ENCODE data around the gene NBAS.
A peak's percentile ranks its signal among the peaks of the same experiment; 100 is the strongest.

The NBAS gene

DNA sequence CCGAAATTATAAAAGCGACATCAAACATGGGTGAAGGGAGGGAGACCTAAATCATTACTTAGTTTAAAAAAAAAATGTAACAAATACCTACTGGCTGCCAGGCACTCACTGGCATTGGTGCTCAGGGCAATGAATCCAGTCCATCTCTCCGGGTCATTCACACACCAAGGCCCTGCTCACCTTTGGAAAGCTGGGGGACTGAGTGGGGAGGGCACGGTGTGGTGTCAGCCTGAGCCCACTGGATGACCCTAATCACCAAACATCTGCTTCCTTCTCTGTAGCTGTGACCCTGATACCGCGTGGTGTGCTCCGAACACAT lies 30.2 kb upstream of the NBAS start:
- DNase-seq (ENCODE audit: low spot score) = no peak

DNA sequence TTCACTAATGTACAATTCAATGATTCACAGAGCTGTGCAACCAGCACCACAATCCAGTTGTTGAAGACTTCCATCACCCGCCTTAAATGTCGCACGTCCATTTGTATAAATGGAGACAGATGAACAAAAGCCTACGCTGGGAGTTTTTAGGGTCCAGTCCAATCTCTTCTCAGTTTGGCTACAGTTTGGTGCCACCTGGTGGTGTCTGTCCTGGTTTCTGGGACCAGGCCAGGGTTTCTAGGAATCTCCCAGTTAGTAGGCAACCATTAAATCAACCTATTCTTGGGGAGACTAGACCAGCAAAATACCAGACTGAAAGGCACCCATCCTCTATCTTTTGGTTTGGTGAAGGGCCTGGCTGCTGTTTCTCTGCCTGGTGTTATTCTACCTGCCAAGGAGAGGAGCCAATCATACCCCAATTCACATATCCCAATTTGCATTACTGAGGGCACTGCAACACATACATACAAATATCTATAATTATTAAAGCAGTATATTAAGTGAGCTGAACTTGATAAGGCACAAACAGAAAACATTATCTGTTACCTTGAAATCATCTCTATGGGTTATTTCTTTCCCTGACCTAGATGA lies 27.3 kb upstream of the NBAS start:
- peak; percentile 60 for DNase-seq (ENCODE audit: low spot score)

DNA sequence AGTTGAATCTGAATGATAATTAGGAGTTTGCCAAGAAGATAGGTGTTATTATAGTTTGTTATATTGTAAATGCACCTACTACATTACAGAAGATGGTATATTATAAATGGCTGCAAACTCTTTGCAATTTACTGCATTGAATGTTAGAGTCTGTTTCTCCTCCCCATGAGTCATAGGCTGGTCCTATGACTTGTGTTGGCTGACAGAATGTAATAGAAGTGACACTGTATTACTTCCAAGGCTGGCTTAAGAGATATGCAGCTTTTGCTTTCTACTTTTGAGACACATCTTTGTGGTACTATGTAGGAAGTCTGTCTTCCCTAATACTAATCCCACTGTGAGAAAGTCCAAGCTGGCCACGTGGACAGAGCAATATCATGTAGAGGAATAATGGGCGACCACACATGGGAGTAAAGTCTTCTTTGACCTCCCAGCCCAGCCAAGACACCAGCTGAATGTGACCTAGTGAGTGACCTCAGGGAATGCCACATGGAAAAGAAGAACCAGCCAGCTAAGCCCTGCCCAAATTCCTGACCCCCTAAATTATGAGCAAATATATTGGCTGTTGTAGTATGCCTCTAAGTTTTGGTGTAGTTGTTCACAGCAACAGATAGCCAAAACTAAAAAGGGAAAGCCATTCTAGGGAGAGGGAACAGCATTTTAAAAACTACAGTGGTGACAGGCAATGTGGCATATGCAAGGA lies 23.8 kb upstream of the NBAS start:
- DNase-seq (ENCODE audit: low spot score) = no peak

DNA sequence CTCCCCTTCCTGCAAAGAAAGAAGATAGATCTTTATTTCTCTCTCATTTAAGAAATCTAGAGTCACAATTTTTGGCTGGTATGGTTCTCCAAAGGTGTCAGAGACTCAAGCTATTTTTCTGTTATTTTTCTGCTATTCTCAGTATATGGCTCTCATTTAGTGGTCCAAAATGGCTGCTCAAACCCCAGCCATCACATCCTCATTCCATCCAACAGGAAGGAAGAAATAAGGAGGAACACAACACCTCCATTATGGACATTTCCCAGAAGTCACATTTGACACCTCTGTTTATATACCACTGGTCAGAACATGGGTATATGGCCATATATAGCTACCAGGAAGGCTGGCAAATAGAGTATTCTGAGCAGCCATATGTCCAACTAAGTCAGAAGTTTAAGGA lies 23.2 kb upstream of the NBAS start:
- DNase-seq (ENCODE audit: low spot score) = no peak

- DNase-seq (ENCODE audit: low spot score) = no peak
Measured at GRCh38 chr2:15583826-15584225, 22.7 kb upstream of the NBAS start.

DNA sequence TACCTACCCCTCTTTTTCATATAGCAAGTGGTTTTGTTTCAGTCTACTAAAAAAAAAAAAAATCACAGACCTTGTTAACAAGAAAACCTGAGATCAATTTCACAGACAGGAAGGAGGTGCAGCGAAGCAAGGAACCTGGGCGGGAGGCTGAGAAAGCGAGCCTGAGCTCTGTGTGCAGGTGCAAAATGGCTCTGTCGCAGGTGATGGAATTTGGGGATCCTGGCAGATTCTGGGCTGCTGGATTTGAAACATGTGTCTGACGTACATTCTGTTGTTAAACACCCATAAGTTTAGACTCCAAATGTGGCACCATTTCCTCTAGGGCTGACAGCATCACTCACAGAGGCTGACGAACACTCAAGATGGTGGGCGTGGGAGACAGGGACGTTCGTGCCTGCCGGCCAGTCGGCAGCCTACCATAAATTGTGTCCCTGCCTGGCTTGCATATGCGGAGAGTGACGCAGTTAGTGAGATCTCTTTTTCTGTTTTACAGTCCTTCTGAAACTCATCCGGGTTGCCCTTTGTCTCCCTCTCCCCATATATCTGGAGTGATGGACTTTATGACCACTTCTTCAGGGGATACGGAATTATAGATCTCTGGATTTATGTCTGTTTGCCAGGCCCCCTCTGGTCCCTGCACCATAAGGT lies 21.7 kb upstream of the NBAS start:
- DNase-seq (ENCODE audit: low spot score) = no peak

DNA sequence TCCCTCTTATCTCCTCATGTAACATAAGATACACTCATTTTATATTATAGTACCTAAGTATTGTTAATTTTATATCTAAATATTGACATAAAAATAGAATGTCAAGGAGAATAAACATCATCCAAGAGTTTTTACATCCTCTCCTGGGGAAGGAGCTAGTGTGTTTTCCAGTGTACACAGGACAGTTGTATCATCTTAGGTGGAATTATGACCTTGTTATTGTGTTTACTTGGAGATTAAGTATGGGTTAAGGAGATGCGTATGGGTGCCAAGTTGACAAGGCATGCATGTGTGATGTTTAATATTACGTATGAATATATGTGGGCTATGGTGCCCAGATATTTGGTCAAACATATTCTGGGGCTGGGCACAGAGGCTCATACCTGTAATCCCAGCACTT lies 19.3 kb upstream of the NBAS start:
- DNase-seq (ENCODE audit: low spot score) = no peak

DNA sequence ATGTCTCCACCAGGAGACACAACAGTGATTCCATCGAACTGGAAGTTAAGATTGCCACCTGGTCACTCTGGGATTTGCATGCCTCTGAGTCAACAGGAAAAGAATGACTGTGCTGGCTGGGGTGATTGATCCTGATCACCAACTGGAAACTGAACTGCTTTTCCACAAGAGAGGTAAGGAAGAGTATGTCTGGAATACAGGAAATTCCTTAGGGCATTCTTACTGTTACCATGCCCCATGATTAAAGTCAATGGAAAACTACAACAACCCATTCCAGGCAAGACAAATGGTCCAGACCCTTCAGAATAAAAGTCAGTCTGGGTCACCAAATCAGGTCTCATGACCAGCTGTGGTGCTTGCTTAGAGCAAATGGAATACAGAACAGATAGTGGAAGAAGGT lies 18.5 kb upstream of the NBAS start:
- peak; percentile 10 for DNase-seq (ENCODE audit: low spot score)

DNA sequence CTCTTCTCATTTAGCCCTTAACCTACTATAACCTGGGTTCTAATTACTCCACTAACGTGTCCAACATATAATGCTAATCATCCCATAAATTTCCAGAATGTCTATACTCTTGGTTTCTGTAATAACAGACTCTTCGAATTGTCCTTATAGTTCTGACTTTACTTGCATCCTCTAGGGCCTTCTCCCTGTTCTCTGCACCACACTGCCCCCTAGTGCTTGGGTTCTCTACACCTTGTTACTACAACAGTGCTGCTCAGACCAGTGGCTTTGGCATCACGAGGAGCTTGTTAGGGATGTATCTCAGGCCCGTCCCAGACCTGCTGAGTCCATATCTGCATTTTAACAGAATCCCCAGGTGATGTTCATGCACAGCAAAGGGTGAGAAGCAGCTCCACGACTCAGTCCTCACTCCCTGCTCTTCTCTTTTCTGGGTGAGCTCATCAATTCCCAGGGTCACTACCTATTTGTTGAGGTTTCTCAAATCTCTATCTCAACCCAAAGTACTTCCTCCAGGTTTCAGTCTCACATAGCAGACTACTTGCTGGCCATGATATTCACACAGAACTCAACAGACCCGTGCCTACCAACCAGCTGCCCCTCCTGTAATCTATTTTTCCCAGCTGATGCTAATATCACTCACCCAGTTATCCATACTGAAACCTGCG lies 16.1 kb upstream of the NBAS start:
- peak; percentile 74 for DNase-seq (ENCODE audit: low spot score)

- DNase-seq (ENCODE audit: low spot score) = no peak
Measured at GRCh38 chr2:15571729-15572128, 10.6 kb upstream of the NBAS start.

- no peak for DNase-seq (ENCODE audit: low spot score)
Measured at GRCh38 chr2:15570104-15570503, 9.0 kb upstream of the NBAS start.

- no peak for DNase-seq (ENCODE audit: low spot score)
Measured at GRCh38 chr2:15568874-15569273, 7.7 kb upstream of the NBAS start.

DNA sequence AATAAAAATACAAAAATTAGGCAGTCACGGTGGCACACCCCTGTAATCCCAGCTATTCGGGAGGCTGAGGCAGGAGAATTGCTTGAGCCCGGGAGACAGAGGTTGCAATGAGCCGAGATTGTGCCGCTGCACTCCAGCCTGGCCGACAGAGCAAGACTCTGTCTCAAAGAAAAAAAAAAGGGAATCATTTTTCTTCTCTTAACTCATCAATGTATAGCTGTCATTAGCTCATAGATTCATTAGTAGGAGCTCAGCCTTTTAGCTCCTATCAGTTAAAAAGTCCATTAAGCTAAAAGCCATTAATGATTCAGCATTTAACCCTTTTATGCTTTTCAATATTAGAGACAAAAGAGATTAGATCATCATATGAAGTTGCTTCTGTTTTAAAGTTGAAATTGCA lies 5.8 kb upstream of the NBAS start:
- no peak for DNase-seq (ENCODE audit: low spot score)

- no peak for DNase-seq (ENCODE audit: low spot score)
Measured at GRCh38 chr2:15565994-15566671, 5.0 kb upstream of the NBAS start.

DNA sequence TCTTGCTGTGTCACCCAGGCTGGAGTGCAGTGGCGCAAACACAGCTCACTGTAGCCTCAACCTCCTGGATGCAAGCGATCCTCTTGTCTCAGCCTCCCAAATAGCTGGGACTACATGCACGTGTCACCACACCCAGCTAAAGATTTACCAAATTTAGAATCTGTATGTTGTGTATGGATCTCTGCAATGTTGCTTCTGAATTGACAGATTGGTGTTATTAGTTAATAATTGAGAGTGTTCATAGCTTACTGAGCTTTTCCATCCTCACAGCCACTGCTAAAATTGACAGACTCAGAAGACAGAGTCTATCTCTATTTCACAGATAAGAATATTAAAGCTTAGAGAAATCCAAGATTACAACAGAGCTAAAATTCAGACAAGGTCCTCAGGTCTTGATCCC lies 4.3 kb upstream of the NBAS start:
- no peak for DNase-seq (ENCODE audit: low spot score)

- DNase-seq (ENCODE audit: low spot score) = peak; percentile 15
Measured at GRCh38 chr2:15563227-15564100, 2.3 kb upstream of the NBAS start.

DNA sequence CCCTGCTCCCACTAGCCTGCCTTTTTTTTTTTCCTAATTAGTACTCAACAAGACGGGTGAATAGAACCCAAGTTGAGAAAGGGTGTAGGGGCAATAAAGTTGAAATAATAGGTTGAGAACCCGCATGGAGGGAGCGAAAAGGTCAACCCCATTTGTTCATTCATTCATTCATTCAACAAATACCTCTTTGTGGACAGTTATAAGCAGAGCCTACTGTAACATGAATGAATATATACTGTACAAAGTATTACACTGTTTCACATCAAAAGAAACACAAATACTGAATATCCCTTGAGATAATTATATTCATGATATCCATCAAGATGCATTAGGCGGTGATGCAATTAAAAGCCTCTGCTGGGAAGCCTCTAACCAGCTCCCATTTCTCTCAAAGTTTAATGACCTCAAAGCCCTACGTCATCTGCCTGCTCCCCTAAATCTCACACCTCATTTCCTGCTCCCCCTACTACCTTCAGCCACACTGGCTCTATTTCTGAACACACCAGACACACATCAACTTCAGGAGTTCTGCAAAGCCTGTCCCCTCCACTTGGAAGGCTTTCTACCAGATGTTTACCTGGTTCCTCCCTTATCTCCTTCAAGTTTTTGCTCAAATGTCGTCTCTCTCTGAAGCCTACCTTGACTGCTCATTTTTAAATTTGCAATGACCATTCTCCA lies 1.4 kb upstream of the NBAS start:
- no peak for DNase-seq (ENCODE audit: low spot score)

DNA sequence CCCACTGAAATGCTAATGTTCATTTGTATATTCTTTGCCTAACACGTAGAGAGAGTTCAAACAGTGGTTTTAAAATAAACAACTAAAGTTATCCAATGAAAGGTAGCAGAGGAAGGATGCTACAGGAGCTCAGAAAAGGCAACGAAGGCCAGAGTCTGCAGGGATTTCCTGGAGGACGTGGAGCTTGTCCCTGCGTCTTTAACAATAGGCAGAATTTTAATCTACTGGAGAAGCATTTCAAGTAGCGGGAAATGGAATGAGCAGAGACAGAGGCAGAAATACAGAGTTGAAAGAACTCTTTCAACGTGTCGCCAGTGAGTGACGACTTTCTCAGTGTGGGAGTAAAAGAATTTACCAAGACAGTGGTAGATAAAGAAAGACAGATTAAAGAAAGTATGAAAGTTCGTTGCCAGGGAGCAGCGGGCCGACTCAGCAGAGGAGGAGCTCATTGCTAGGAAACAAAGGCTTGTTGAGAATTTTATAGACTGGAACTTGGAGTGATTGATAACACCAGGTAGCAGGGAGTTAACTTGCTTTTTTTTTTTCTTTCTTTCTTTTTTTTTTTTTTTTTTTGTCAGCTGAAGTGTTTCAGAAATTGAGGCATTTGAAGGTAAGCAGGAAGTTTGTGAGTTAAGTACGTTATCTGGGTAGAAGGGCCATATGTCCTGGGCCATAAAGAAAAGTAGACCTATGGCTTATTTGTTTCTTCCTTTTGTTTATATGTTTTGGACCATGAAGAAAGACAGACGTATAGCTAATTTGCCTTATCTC lies 625 bp upstream of the NBAS start:
- peak; percentile 35 for DNase-seq (ENCODE audit: low spot score)

DNA sequence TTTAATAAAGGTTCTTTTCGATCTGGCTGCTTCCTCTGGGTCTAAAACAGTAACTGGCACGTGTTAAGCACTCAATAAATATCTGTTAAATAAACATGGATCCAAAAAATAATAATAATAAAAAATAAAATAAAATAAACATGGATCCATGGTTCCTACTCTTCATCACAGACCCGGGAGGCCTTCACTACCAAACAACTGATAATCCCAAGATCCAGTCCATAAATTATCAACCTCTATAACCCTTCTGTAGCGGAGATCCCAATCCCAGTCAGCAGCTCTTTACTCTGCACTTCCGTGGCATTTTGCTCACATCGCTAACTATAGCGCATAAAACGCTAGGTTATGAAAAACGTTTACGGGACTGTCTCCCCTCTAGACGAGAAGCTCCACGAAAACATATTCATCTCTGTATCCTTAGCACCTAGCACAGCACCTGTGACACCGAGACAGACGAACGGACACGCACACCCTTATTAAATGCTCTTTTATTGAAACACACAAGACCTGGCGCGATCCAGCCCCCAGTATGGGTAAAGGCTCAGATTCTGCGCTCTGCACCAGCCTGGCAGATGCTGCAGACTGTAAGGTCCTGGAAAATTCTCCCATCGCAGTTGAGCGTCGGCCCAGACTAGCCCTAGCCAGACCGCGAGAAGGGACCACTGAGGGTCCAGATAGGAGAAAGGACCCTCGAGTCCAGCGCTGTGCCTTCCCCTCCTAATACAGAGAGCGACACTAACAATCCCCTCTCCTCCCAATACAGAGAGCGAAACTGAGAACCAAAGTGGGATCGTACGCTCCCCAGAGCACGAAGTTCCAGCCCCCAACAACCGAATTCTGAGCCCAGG lies 770 bp downstream of the NBAS start:
- peak; percentile 42 for DNase-seq (ENCODE audit: low spot score)
